T follicular helper cell (primary cell): Measurements from ENCODE around the gene ATP5F1A.
"Not testable (repeated sequence)": the region's sequence is repeated elsewhere in the genome, so short reads cannot be mapped to it uniquely, and the experiment has no call there.

ENCODE experiments used
- DNase-seq: peaks from one replicate; pipeline ENCODE4 v3.0.0-alpha.2; 2020; ENCODE audit warnings: low read depth
- total RNA-seq, 2 experiments: gene quantifications; one replicate each; lab custom pipeline; 2026; lab: John Stamatoyannopoulos, UW

ATP5F1A gene
- total RNA-seq, result 452 to 664 reads per million in 2 experiments

- peak; percentile 70 for DNase-seq
Measured at GRCh38 chr18:46097801-46098615, at the start of gene ATP5F1A. ATP5F1A (minus strand) TSS chr18:46098296; CDS start chr18:46098231, 65 bp downstream.

- DNase-seq, result no peak
Measured at GRCh38 chr18:46141199-46141598, 43.1 kb upstream of the ATP5F1A start.

- DNase-seq, result no peak
Measured at GRCh38 chr18:46140173-46140572, 42.1 kb upstream of the ATP5F1A start.

DNA sequence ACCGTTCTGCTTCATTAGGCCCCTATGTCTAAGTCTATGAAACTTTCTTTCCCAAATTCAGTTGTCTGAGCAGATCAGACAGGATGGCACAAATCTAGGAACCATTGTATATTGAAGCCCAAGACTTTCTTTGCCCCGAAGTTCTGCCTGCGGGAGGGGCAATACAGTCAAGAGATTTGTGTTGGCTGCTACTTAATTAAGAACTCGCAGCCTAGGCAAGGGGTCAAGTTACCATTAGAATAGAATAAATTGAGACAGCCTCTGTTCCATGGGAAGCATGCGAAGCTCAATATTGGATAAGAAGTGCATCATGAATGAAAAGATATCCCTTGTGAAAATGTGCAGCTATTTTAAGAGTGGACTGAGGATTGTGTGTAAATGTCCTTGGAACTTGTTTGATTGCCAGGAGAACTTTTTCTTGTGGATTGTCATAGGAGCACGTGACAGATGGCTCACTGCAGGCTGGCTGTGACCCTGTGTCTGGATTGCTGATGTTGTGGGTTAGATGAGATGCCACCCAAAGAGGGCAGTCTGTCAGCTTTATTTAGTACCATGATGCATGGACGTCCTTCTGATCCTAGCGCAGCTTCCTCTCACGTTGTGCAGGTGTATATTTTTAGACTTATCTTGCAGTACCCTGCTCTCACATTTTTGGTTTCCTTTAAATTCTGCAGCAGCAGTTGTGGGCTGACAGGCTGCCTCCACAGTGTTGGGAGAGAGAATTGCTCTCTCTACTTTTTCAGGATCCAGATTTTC lies 37.0 kb upstream of the ATP5F1A start:
- no peak for DNase-seq

GRCh38 chr18:46133534-46133933 lies 35.4 kb upstream of the ATP5F1A start:
- no peak for DNase-seq

DNA sequence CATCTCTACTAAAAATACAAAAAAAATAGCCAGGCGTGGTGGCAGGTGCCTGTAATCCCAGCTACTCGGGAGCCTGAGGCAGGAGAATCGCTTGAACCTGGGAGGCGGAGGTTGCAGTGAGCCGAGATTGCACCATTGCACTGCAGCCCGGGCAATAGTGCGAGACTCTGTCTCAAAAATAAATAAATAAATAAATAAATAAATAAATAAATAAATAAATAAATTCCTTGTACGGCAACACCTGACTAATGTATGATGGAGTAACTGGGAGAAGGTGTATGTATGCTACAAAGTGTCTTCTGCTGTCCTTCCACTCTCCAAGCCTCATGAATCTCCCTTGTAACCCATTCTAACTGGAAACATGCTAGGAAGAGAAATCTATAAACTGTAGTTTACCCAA lies 32.5 kb upstream of the ATP5F1A start:
- DNase-seq, result not testable (repeated sequence)

DNA sequence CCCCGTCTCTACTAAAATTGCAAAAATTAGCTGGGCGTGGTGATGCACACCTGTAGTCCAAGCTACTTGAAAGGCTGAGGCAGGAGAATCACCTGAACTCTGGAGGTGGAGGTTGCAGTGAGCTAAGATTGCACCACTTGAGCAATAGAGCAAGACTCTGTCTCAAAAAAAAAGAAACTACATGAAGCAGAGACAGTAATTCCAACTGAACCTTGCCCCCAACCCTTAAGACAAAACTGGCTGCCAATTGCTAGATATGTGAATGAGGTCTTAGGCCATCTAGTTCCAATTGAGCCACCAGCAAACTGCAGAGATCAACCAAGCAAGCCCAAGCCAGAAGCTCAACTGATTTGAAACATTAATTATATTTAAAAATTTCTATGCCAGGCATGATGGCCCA lies 32.0 kb upstream of the ATP5F1A start:
- no peak for DNase-seq

DNA sequence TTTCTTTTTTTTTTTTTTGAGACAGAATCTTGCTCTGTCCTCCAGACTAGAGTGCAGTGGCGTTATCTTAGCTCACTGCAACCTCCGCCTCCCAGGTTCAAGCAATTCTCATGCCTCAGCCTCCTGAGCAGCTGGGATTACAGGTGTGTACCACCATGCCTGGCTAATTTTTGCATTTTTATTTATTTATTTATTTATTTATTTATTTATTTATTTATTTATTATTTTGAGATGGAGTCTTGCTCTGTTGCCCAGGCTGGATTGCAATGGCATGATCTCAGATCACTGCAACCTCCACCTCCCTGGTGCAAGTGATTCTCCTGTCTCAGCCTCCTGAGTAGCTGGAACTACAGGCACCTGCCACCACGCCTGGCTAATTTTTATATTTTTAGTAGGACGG lies 28.5 kb upstream of the ATP5F1A start:
- not testable (repeated sequence) for DNase-seq

DNA sequence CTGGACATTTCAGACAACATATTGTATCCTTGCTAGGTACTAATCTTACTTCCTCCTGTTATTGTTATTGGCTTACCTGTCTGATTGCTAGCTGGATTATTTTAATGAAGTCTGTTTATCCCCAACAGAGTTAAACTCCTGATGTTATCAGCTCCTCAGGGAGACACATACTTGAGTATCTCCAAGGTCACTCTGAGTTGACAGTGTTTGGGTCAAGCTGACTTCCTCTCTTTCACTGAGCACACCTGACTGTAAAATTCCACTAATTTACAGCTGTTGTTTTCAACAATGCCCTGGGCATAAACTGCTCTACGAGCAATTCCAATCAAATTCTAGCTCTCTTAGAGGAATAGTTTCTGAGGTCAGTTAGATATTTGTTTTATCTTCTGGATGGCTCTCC lies 15.7 kb upstream of the ATP5F1A start:
- no peak for DNase-seq

- DNase-seq, result no peak
Measured at GRCh38 chr18:46110406-46110805, 12.3 kb upstream of the ATP5F1A start.

- DNase-seq, result no peak
Measured at GRCh38 chr18:46109386-46109785, 11.3 kb upstream of the ATP5F1A start.

- DNase-seq, result peak; percentile 74
Measured at GRCh38 chr18:46104128-46104911, 6.2 kb upstream of the ATP5F1A start, which contains the start of gene HAUS1. HAUS1 (plus strand) TSS chr18:46104385; CDS start chr18:46104412, 27 bp downstream.

- no peak for DNase-seq
Measured at GRCh38 chr18:46099463-46099862, 1.4 kb upstream of the ATP5F1A start.

DNA sequence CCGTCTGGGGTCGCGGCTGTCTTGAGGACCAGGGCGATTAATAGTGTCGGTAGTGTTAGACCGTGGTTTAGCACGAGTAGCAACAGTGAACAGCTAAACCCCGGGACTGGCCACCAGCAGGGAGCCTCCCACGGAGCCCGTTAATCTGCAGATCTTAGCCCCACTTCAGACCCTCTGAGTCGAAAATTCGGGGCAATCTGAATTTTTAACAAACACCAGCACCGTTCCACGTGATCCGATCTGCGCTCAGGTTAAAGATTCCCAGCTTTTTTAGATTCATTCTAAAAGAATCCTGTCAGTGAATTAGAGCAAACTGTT lies 479 bp upstream of the ATP5F1A start:
- no peak for DNase-seq

DNA sequence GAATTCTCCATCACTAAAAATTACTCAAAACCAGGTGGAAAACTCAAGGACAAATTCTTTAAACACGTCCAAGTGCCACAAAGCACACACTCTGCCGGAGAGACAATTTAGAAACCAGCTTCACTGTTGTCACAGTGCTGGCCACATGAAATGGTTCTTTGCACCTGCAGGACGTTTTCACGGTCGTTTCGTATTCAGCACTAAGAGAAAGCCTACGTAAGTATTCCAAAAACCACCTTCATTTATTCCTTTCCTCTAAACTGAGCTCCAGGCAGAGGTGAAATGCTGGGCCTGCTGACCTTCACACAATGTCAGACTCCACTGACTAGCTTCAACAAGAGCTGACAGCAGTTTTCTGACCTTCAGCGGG lies 680 bp downstream of the ATP5F1A start:
- no peak for DNase-seq

DNA sequence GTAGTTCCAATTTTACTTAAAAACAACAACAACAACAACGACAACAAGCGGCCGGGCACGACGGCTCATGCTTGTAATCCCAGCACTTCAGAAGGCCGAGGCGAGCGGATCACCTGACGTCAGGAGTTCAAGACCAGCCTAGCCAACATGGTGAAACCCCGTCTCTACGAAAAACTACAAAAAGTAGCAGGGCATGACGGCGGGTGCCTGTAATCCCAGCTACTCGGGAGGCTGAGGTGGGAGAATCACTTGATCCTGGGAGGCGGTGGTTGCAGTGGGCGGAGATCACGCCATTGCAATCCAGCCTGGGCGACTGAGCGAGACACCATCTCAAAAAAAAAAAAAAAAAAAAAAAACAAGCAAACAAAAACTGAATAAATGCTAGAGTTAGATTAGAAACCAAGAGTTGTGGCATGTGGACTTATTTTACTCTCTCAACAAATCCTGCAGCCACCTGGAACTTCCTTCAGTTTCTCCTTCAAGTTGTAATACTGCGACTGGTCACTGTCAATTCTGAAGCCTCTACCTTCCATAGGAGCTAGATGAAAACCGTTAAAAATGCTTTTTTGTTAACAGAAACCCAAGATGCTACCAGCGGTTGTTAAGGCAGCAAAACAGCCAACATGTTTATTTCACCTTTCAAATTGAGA lies 1.3 kb downstream of the ATP5F1A start:
- DNase-seq, result no peak

DNA sequence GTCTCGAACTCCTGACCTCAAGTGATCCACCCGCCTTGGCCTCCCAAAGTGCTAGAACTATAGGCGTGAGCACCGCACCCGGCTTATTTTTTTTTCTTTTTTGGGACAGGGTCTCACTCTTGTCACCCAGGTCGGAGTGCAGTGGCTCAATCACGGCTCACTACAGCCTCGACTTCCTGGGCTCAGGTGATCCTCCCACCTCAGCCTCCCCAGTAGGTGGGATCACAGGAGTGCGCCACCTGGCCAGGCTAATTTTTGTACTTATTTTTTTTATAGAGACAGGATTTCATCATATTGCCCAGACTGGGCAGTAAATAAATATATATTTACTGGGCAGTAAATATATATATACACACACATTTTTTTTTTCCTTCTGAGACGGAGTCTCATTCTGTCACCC lies 2.6 kb downstream of the ATP5F1A start:
- DNase-seq, result no peak

GRCh38 chr18:46088501-46088900 lies 9.6 kb downstream of the ATP5F1A start:
- DNase-seq, result not testable (repeated sequence)

GRCh38 chr18:46084431-46084830 lies 13.7 kb downstream of the ATP5F1A start:
- no peak for DNase-seq

- no peak for DNase-seq
Measured at GRCh38 chr18:46080156-46080555, 17.9 kb downstream of the ATP5F1A start.

- DNase-seq, result no peak
Measured at GRCh38 chr18:46079336-46079735, 18.8 kb downstream of the ATP5F1A start.
